ENCODE results near the gene PARD3.

DNA sequence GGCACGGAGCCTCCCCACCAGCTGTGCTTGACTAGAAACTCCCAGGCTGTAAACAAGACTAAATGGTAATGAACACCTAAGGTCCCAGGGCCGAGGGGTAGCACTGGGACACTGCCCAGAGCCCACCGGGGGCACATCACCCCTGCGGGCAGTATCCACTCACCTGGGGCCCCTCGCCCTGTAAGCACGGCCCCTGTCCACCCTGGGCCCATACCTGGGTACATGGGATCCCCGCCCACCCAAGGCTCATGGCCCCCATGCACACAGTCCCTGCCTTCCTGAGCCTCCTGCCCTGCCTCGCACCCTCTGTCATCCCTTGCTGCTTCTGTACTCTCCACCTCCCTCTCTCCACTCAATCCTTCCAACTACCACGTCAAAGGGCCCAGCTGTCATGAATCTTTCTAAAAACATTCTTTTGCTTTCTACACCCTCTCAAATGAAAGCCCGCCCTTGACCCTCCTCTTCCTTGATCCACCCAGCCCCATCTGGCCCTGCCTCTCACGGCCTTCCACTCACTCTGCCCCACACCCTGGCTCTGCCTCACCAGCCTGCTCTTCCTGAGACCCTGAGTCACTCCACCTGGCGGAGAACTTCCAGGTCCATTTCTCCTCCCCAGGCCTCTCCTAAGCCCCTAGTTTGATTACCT lies 173.1 kb downstream of the PARD3 start:
- TF ChIP-seq, protein P1, sequence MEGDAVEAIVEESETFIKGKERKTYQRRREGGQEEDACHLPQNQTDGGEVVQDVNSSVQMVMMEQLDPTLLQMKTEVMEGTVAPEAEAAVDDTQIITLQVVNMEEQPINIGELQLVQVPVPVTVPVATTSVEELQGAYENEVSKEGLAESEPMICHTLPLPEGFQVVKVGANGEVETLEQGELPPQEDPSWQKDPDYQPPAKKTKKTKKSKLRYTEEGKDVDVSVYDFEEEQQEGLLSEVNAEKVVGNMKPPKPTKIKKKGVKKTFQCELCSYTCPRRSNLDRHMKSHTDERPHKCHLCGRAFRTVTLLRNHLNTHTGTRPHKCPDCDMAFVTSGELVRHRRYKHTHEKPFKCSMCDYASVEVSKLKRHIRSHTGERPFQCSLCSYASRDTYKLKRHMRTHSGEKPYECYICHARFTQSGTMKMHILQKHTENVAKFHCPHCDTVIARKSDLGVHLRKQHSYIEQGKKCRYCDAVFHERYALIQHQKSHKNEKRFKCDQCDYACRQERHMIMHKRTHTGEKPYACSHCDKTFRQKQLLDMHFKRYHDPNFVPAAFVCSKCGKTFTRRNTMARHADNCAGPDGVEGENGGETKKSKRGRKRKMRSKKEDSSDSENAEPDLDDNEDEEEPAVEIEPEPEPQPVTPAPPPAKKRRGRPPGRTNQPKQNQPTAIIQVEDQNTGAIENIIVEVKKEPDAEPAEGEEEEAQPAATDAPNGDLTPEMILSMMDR (IDR thresholded peaks at IDR 0.05 in 2 of 3, conservative IDR thresholded peaks at IDR 0.05 in 1 of 3; ENCODE audit: borderline replicate concordance in 1 of 3, insufficient read depth in 1 of 3, low read depth in 2 of 3, low read length in 2 of 3) = no peak
- TF ChIP-seq EZH2phosphoT487 (IDR thresholded peaks at IDR 0.05; ENCODE audit: borderline replicate concordance) = no peak
- no peak for TF ChIP-seq YY1 (IDR thresholded peaks at IDR 0.05; ENCODE audit: extremely low read depth, insufficient replicate concordance, low read depth, low read length)
- no peak for TF ChIP-seq SP1 (IDR thresholded peaks at IDR 0.05; ENCODE audit: low read depth)
- no peak for TF ChIP-seq EZH2 (IDR thresholded peaks at IDR 0.05)

Measured in HCT116 (cell line).